Measurements from ENCODE around the gene ZCCHC14.

ZCCHC14 gene
- long read RNA-seq, partial matches to known transcripts = 2 of 3 reads
- long read RNA-seq, other reads (novel, unspliced or antisense) = 1 of 3 reads

DNA sequence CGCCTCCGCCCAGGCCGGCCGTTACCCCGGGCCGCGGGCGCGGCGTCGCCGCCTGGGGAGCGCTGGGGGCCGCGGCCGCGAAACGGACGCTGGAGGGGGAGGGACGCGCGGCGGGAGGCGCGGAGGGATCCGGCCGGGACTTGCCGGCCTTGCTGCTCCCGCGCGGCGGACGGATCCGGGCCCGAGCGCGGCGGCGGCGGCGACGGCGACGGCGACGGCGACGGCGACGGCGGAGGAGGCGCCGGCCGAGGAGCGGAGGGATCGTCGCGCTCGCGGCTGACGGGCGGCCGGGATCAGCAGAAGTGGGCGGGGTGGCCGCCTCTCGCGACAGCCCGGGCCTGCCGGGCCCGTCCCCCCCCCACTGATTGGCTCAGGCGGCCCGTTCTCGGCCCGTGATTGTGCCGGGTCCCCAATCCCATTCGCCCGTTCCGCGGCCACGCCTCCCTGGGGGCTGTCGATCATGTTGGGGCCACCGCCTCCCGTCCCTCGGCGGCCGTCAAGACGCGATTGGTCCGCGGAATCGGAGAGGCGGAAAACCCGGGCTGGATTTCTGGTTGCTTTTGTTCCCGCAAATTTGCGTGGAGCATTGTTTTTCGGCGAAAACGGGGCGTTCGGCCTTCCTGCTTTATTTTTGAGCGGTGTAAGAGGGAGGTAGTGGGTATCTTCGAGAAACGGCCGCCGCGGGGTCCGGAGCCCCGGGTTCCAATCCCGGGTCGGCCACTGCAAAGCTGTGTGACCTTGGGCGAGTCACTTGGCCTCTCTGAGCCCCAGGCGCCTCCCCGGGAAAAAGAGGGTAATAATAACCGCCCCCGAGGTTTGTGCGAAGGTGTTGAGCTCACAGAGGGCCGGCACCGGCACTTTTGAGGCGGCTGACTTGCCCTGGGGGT, at the start of gene ZCCHC14:
ZCCHC14 (minus strand) TSS at position 304 of the 887 bp plus-strand sequence. CDS start 786 bp downstream, outside the sequence.
- TF ChIP-seq CTCF (IDR thresholded peaks at IDR 0.05; ENCODE audit: insufficient read depth, low read length) = no peak
- no peak for TF ChIP-seq GABPA (IDR thresholded peaks at IDR 0.05; ENCODE audit: low read depth)
- TF ChIP-seq POLR2AphosphoS5 (IDR thresholded peaks at IDR 0.05; ENCODE audit: low read depth) = no peak
- TF ChIP-seq, protein P1, sequence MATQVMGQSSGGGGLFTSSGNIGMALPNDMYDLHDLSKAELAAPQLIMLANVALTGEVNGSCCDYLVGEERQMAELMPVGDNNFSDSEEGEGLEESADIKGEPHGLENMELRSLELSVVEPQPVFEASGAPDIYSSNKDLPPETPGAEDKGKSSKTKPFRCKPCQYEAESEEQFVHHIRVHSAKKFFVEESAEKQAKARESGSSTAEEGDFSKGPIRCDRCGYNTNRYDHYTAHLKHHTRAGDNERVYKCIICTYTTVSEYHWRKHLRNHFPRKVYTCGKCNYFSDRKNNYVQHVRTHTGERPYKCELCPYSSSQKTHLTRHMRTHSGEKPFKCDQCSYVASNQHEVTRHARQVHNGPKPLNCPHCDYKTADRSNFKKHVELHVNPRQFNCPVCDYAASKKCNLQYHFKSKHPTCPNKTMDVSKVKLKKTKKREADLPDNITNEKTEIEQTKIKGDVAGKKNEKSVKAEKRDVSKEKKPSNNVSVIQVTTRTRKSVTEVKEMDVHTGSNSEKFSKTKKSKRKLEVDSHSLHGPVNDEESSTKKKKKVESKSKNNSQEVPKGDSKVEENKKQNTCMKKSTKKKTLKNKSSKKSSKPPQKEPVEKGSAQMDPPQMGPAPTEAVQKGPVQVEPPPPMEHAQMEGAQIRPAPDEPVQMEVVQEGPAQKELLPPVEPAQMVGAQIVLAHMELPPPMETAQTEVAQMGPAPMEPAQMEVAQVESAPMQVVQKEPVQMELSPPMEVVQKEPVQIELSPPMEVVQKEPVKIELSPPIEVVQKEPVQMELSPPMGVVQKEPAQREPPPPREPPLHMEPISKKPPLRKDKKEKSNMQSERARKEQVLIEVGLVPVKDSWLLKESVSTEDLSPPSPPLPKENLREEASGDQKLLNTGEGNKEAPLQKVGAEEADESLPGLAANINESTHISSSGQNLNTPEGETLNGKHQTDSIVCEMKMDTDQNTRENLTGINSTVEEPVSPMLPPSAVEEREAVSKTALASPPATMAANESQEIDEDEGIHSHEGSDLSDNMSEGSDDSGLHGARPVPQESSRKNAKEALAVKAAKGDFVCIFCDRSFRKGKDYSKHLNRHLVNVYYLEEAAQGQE (IDR thresholded peaks at IDR 0.05; ENCODE audit: insufficient replicate concordance, low read depth) = no peak
- no peak for TF ChIP-seq SPI1 (IDR thresholded peaks at IDR 0.05; ENCODE audit: borderline replicate concordance, low read depth)
- 0 out of 2 replicates have a peak within 1 kb of the TSS, but pooled peaks have one; percentile 27 for H3K27ac ChIP-seq (replicated peaks)
- peak within 1 kb of the TSS; percentile 36 for H3K4me3 ChIP-seq (replicated peaks; ENCODE audit: insufficient read depth, low read length)
- peak; percentile 79 to 93 for DNase-seq (ENCODE audit: low read depth in 1 of 2, low spot score in 1 of 2)
- no peaks in the 10 kb centered on the region for H3K27me3 ChIP-seq (ENCODE audit: insufficient read depth, poor library complexity, severe bottlenecking)

GRCh38 chr16:87541872-87542234, 49.0 kb upstream of the ZCCHC14 start:
- Histone ChIP-seq H3K4me3 (replicated peaks; ENCODE audit: insufficient read depth, low read length) (no peak overlapping the region), H3K27me3 (ENCODE audit: insufficient read depth, poor library complexity, severe bottlenecking) (no peaks in the 10 kb centered on the region)
- TF ChIP-seq, protein P1 (IDR thresholded peaks at IDR 0.05; ENCODE audit: insufficient replicate concordance, low read depth) = no peak
- TF ChIP-seq POLR2AphosphoS5 (IDR thresholded peaks at IDR 0.05; ENCODE audit: low read depth) (no peak), SPI1 (IDR thresholded peaks at IDR 0.05; ENCODE audit: borderline replicate concordance, low read depth) (no peak), CTCF (IDR thresholded peaks at IDR 0.05; ENCODE audit: insufficient read depth, low read length) (no peak)

GRCh38 chr16:87541147-87541871, 48.5 kb upstream of the ZCCHC14 start:
- Histone ChIP-seq H3K4me3 (replicated peaks; ENCODE audit: insufficient read depth, low read length) (no peak overlapping the region), H3K27me3 (ENCODE audit: insufficient read depth, poor library complexity, severe bottlenecking) (no peaks in the 10 kb centered on the region), H3K27ac (replicated peaks) (no peak overlapping the region)
- no peak for DNase-seq (ENCODE audit: low read depth in 1 of 2, low spot score in 1 of 2)
- TF ChIP-seq POLR2AphosphoS5 (IDR thresholded peaks at IDR 0.05; ENCODE audit: low read depth) (no peak), CTCF (IDR thresholded peaks at IDR 0.05; ENCODE audit: insufficient read depth, low read length) (no peak), GABPA (IDR thresholded peaks at IDR 0.05; ENCODE audit: low read depth) (no peak), SPI1 (IDR thresholded peaks at IDR 0.05; ENCODE audit: borderline replicate concordance, low read depth) (no peak)
- TF ChIP-seq, protein P1 (IDR thresholded peaks at IDR 0.05; ENCODE audit: insufficient replicate concordance, low read depth) = no peak

More at GRCh38 chr16:87541872-87542234, 49.0 kb upstream of the ZCCHC14 start:
- no peak overlapping the region for H3K27ac ChIP-seq (replicated peaks)
- no peak for DNase-seq (ENCODE audit: low read depth in 1 of 2, low spot score in 1 of 2)
